ACC112 (cell line): Measurements from ENCODE around the gene PSMB8.
"Not testable (repeated sequence)": the region's sequence is repeated elsewhere in the genome, so short reads cannot be mapped to it uniquely, and the experiment has no call there.

Source experiments
- H2AFZ ChIP-seq: fragments of 200-600 bp; sonication (generic); one replicate; pipeline ENCODE4 v1.6.0; 2017; ENCODE audit warnings: antibody characterized with exemption, low read length; ENCODE audit not compliant: unreplicated experiment
- H3K27ac ChIP-seq: fragments of 200-600 bp; sonication (generic); 2 replicates; pipeline ENCODE4 v1.5.1; 2014; ENCODE audit warnings: low read depth, mild to moderate bottlenecking, antibody characterized with exemption, low read length, moderate library complexity
- H3K27me3 ChIP-seq: fragments of 200-600 bp; sonication (generic); 2 replicates; pipeline ENCODE4 v1.6.1; 2014; ENCODE audit warnings: mild to moderate bottlenecking, antibody characterized with exemption, low read length, moderate library complexity, mixed read lengths; ENCODE audit not compliant: insufficient read depth
- H3K36me3 ChIP-seq: fragments of 200-600 bp; sonication (generic); 2 replicates; pipeline ENCODE4 v1.6.1; 2016; ENCODE audit warnings: mild to moderate bottlenecking, antibody characterized with exemption, low read length, moderate library complexity, mixed read lengths; ENCODE audit not compliant: insufficient read depth
- H3K4me1 ChIP-seq: fragments of 200-600 bp; sonication (generic); one replicate; pipeline ENCODE4 v1.6.1; 2016; ENCODE audit warnings: low read length, mixed read lengths; ENCODE audit not compliant: insufficient read depth, unreplicated experiment, control insufficient read depth
- H3K4me3 ChIP-seq: fragments of 200-600 bp; sonication (generic); 2 replicates; pipeline ENCODE4 v1.5.1; 2014; ENCODE audit warnings: mild to moderate bottlenecking, low read depth, low read length
- H3K79me2 ChIP-seq: fragments of 200-600 bp; sonication (generic); one replicate; pipeline ENCODE4 v1.6.0; 2016; ENCODE audit warnings: low read length; ENCODE audit not compliant: control insufficient read depth, unreplicated experiment, insufficient read depth

The PSMB8 gene

GRCh38 chr6:32818867-32819266, 25.0 kb downstream of the PSMB8 start:
- Histone ChIP-seq H3K4me3 (no peak overlapping the region), H3K79me2 (no peaks in the 10 kb centered on the region), H2AFZ (no peak overlapping the region), H3K27ac (no peak overlapping the region), H3K27me3 (no peaks in the 10 kb centered on the region), H3K4me1 (peaks cover 11% of the 10 kb centered on the region), H3K36me3 (no peaks in the 10 kb centered on the region)

GRCh38 chr6:32816746-32817204, 27.1 kb downstream of the PSMB8 start, which contains the start of gene HLA-DOB:
TSS of gene HLA-DOB (minus strand) at chr6:32817002. CDS start at chr6:32816951, 51 bp downstream.
- Histone ChIP-seq H3K36me3 (no peaks in the 10 kb centered on the region), H3K4me1 (peaks cover 11% of the 10 kb centered on the region), H3K4me3 (no peak within 1 kb of the TSS), H3K27me3 (no peaks in the 10 kb centered on the region), H3K27ac (no peak within 1 kb of the TSS), H2AFZ (no peak within 1 kb of the TSS), H3K79me2 (no peaks in the 10 kb centered on the region)

GRCh38 chr6:32815996-32816395, 27.9 kb downstream of the PSMB8 start:
- Histone ChIP-seq H3K27ac (no peak overlapping the region), H2AFZ (no peak overlapping the region), H3K4me3 (no peak overlapping the region), H3K36me3 (no peaks in the 10 kb centered on the region), H3K27me3 (no peaks in the 10 kb centered on the region), H3K79me2 (no peaks in the 10 kb centered on the region), H3K4me1 (peaks cover 11% of the 10 kb centered on the region)

- H2AFZ ChIP-seq = no peak overlapping the region
- H3K4me3 ChIP-seq = no peak overlapping the region
- no peaks in the 10 kb centered on the region for H3K27me3 ChIP-seq
- no peaks in the 10 kb centered on the region for H3K36me3 ChIP-seq
- peaks cover 11% of the 10 kb centered on the region for H3K4me1 ChIP-seq
- no peaks in the 10 kb centered on the region for H3K79me2 ChIP-seq
- H3K27ac ChIP-seq = no peak overlapping the region
Measured at GRCh38 chr6:32815115-32815514, 28.7 kb downstream of the PSMB8 start.

GRCh38 chr6:32814145-32814544, 29.7 kb downstream of the PSMB8 start:
- Histone ChIP-seq H3K4me1 (peaks cover 1% of the 10 kb centered on the region), H3K27ac (no peak overlapping the region), H3K27me3 (no peaks in the 10 kb centered on the region), H3K4me3 (no peak overlapping the region), H3K79me2 (no peaks in the 10 kb centered on the region), H3K36me3 (no peaks in the 10 kb centered on the region), H2AFZ (no peak overlapping the region)

GRCh38 chr6:32809171-32809570, 34.7 kb downstream of the PSMB8 start:
- Histone ChIP-seq H3K36me3 (no peaks in the 10 kb centered on the region), H3K4me3 (no peak overlapping the region), H3K4me1 (peaks cover 12% of the 10 kb centered on the region), H3K27me3 (peaks cover 15% of the 10 kb centered on the region), H3K27ac (no peak overlapping the region), H3K79me2 (no peaks in the 10 kb centered on the region), H2AFZ (no peak overlapping the region)

- no peak overlapping the region for H3K27ac ChIP-seq
- H2AFZ ChIP-seq = no peak overlapping the region
- no peaks in the 10 kb centered on the region for H3K36me3 ChIP-seq
- H3K27me3 ChIP-seq = peaks cover 35% of the 10 kb centered on the region
- peaks cover 12% of the 10 kb centered on the region for H3K4me1 ChIP-seq
- no peaks in the 10 kb centered on the region for H3K79me2 ChIP-seq
- H3K4me3 ChIP-seq = no peak overlapping the region
Measured at GRCh38 chr6:32807020-32807580, 36.7 kb downstream of the PSMB8 start.

- H3K4me1 ChIP-seq = peaks cover 12% of the 10 kb centered on the region
- not testable (repeated sequence) for H3K4me3 ChIP-seq, H3K79me2 ChIP-seq, H3K27ac ChIP-seq, H2AFZ ChIP-seq, H3K36me3 ChIP-seq
- peaks cover 50% of the 10 kb centered on the region for H3K27me3 ChIP-seq
Measured at GRCh38 chr6:32805404-32805803, 38.4 kb downstream of the PSMB8 start.

- H2AFZ ChIP-seq = no peak overlapping the region
Measured at GRCh38 chr6:32803416-32803815, 40.4 kb downstream of the PSMB8 start.

GRCh38 chr6:32799740-32800139, 44.1 kb downstream of the PSMB8 start:
- Histone ChIP-seq H3K36me3 (no peaks in the 10 kb centered on the region), H3K27me3 (peaks cover 77% of the 10 kb centered on the region), H3K4me3 (no peak overlapping the region), H3K27ac (no peak overlapping the region), H3K4me1 (peaks cover 4% of the 10 kb centered on the region), H3K79me2 (no peaks in the 10 kb centered on the region), H2AFZ (no peak overlapping the region)

More at GRCh38 chr6:32803416-32803815, 40.4 kb downstream of the PSMB8 start:
- peaks cover 12% of the 10 kb centered on the region for H3K4me1 ChIP-seq
- H3K79me2 ChIP-seq = no peaks in the 10 kb centered on the region
- H3K4me3 ChIP-seq = no peak overlapping the region
- H3K27me3 ChIP-seq = peaks cover 67% of the 10 kb centered on the region
- no peak overlapping the region for H3K27ac ChIP-seq
- no peaks in the 10 kb centered on the region for H3K36me3 ChIP-seq

GRCh38 chr6:32799168-32799567, 44.7 kb downstream of the PSMB8 start:
- Histone ChIP-seq H3K4me3 (no peak overlapping the region), H3K4me1 (peaks cover 4% of the 10 kb centered on the region), H3K27ac (no peak overlapping the region), H3K36me3 (no peaks in the 10 kb centered on the region), H2AFZ (no peak overlapping the region), H3K79me2 (no peaks in the 10 kb centered on the region), H3K27me3 (peaks cover 77% of the 10 kb centered on the region)
